Mesendoderm (in vitro differentiated cells): ENCODE measurements around the gene HIVEP1.

Source experiments
- DNase-seq: peaks from one replicate; pipeline ENCODE4 v3.0.0; 2013
- H2AK5ac ChIP-seq: 2 replicates; pipeline ENCODE4 v1.6.1; 2013; ENCODE audit warnings: low read length, inconsistent platforms
- H2BK120ac ChIP-seq: 2 replicates; pipeline ENCODE4 v1.6.1; 2013; ENCODE audit warnings: low read depth, mild to moderate bottlenecking, low read length, moderate library complexity, mixed read lengths
- H2BK15ac ChIP-seq: replicated peaks from 2 replicates; pipeline ENCODE4 v1.6.1; 2013; ENCODE audit warnings: low read depth, mild to moderate bottlenecking, moderate library complexity
- H2BK5ac ChIP-seq: 2 replicates; pipeline ENCODE4 v1.6.1; 2013; ENCODE audit warnings: low read length, inconsistent platforms
- H3K18ac ChIP-seq: 2 replicates; pipeline ENCODE4 v1.6.1; 2013; ENCODE audit warnings: mild to moderate bottlenecking, low read length, mixed read lengths
- H3K23ac ChIP-seq: one replicate; pipeline ENCODE4 v1.6.1; 2013; ENCODE audit warnings: low read length
- H3K27ac ChIP-seq: 2 replicates; pipeline ENCODE4 v1.5.1; 2013; ENCODE audit warnings: low read depth, mild to moderate bottlenecking, inconsistent platforms, low read length, moderate library complexity
- H3K27me3 ChIP-seq: 2 replicates; pipeline ENCODE4 v1.6.1; 2013; ENCODE audit warnings: low read length, control low read depth, mild to moderate bottlenecking, inconsistent platforms; ENCODE audit not compliant: insufficient read depth, poor library complexity
- H3K36me3 ChIP-seq: 2 replicates; pipeline ENCODE4 v1.6.1; 2013; ENCODE audit warnings: low read length, inconsistent platforms; ENCODE audit not compliant: control insufficient read depth, insufficient read depth
- H3K4ac ChIP-seq: one replicate; pipeline ENCODE4 v1.6.1; 2013; ENCODE audit warnings: low read depth, mild to moderate bottlenecking, low read length, moderate library complexity
- H3K4me1 ChIP-seq: 2 replicates; pipeline ENCODE4 v1.6.1; 2013; ENCODE audit warnings: low read depth, low read length, inconsistent platforms; ENCODE audit not compliant: control insufficient read depth
- H3K4me2 ChIP-seq: 2 replicates; pipeline ENCODE4 v1.6.1; 2013; ENCODE audit warnings: low read length
- H3K4me3 ChIP-seq: 2 replicates; pipeline ENCODE4 v1.5.1; 2013; ENCODE audit warnings: mild to moderate bottlenecking, low read length
- H3K56ac ChIP-seq: one replicate; pipeline ENCODE4 v1.6.1; 2013; ENCODE audit warnings: low read length
- H3K79me1 ChIP-seq: 2 replicates; pipeline ENCODE4 v1.6.1; 2013; ENCODE audit warnings: low read length, inconsistent platforms
- H3K79me2 ChIP-seq: 2 replicates; pipeline ENCODE4 v1.6.1; 2013; ENCODE audit warnings: mild to moderate bottlenecking, low read length; ENCODE audit not compliant: control insufficient read depth, insufficient read depth
- H3K9ac ChIP-seq: 2 replicates; pipeline ENCODE4 v1.6.1; 2013; ENCODE audit warnings: low read length, inconsistent platforms
- H4K5ac ChIP-seq: one replicate; pipeline ENCODE4 v1.6.1; 2013; ENCODE audit warnings: low read length
- H4K8ac ChIP-seq: one replicate; pipeline ENCODE4 v1.6.1; 2013; ENCODE audit warnings: low read depth, mild to moderate bottlenecking, control low read depth, low read length, moderate library complexity
- WGBS: extraction: QIAGEN DNeasy Blood & Tissue Kit; methylation state at CpG from one replicate; pipeline ENCODE4 v1.1.7; 2013; ENCODE audit warnings: low lambda C conversion rate, missing lambda C conversion rate; ENCODE audit not compliant: insufficient coverage; ENCODE audit errors: extremely low coverage; 5-methylcytosine and 5-hydroxymethylcytosine counted together

Gene HIVEP1

GRCh38 chr6:12001706-12002435 lies 10.2 kb upstream of the HIVEP1 start:
- Histone ChIP-seq H4K8ac (no peak overlapping the region), H3K27me3 (no peaks in the 10 kb centered on the region), H3K4ac (no peak overlapping the region), H3K23ac (no peak overlapping the region), H2AK5ac (no peak overlapping the region), H3K18ac (no peak overlapping the region), H4K5ac (no peak overlapping the region), H3K9ac (no peak overlapping the region), H3K27ac (no peak overlapping the region), H3K56ac (no peak overlapping the region), H3K79me2 (no peaks in the 10 kb centered on the region), H2BK5ac (no peak overlapping the region), H3K4me2 (no peak overlapping the region), H3K79me1 (no peaks in the 10 kb centered on the region), H2BK120ac (no peak overlapping the region), H3K36me3 (no peaks in the 10 kb centered on the region), H2BK15ac (no peak overlapping the region), H3K4me3 (no peak overlapping the region), H3K4me1 (no peaks in the 10 kb centered on the region)
- DNase-seq, result no peak
- no CpG with 5 or more reads among the region's 6 CpGs for WGBS

DNA sequence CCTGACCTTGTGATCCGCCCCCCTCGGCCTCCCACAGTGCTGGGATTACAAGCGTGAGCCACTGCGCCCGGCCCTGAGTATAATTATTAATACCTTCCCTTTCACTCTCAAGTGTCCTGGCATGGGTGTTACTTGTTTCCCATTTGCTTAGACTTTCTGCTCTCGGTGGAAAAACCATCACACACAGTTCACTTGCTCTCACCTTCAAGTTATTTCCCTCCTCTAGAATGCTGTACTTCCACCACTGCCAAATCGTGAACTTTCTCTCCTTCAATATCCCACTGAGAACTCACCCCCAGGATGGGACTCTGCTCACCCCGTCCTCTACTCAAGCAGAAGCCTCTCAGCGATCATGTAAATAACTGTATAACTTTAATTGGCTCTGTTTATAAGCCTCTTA lies 4.6 kb upstream of the HIVEP1 start:
- Histone ChIP-seq H3K4me2 (no peak overlapping the region), H3K56ac (peak overlapping the region; percentile 56), H3K4ac (no peak overlapping the region), H4K8ac (no peak overlapping the region), H2BK5ac (no peak overlapping the region), H3K27me3 (no peaks in the 10 kb centered on the region), H3K9ac (no peak overlapping the region), H2BK120ac (no peak overlapping the region), H3K27ac (no peak overlapping the region), H3K79me1 (no peaks in the 10 kb centered on the region), H3K23ac (no peak overlapping the region), H3K79me2 (peaks cover 3% of the 10 kb centered on the region), H3K4me1 (peaks cover 2% of the 10 kb centered on the region), H3K36me3 (no peaks in the 10 kb centered on the region), H3K18ac (peak overlapping the region; percentile 76), H3K4me3 (no peak overlapping the region), H2AK5ac (no peak overlapping the region), H2BK15ac (peak overlapping the region; percentile 96), H4K5ac (no peak overlapping the region)
- no peak for DNase-seq
- no CpG with 5 or more reads among the region's 9 CpGs for WGBS

DNA sequence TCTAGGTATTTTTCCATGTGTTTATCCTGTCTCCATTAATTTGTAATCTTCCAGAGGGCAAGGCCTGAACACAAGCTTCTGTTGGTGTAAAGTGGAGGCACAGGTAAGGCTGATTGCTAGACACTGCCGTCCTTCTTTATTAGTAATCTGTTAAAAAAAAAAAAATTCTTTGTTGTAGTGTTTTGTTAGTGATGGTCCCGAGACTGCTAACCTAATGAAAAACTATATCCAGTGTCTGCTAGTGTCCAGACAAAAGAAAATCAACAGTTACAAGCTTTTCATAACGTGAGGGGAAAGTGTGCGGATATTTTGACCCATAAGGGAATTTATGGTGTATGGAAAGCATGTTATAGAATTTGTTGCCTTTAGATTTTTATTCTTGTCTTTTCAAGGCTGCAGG lies 4.2 kb upstream of the HIVEP1 start:
- peak overlapping the region; percentile 92 for H3K56ac ChIP-seq
- WGBS, result no CpG with 5 or more reads among the region's 4 CpGs
- H2BK15ac ChIP-seq, result peak overlapping the region; percentile 96
- peaks cover 2% of the 10 kb centered on the region for H3K4me1 ChIP-seq
- H3K4me2 ChIP-seq, result peak overlapping the region; percentile 94
- H4K5ac ChIP-seq, result no peak overlapping the region
- no peak overlapping the region for H2BK120ac ChIP-seq
- H3K18ac ChIP-seq, result peak overlapping the region; percentile 76
- no peaks in the 10 kb centered on the region for H3K36me3 ChIP-seq
- H3K79me2 ChIP-seq, result peaks cover 3% of the 10 kb centered on the region
- no peak overlapping the region for H2BK5ac ChIP-seq
- no peak for DNase-seq
- no peak overlapping the region for H2AK5ac ChIP-seq
- no peak overlapping the region for H4K8ac ChIP-seq
- peak overlapping the region; percentile 95 for H3K27ac ChIP-seq
- H3K79me1 ChIP-seq, result no peaks in the 10 kb centered on the region
- H3K9ac ChIP-seq, result peak overlapping the region; percentile 82
- no peaks in the 10 kb centered on the region for H3K27me3 ChIP-seq
- H3K23ac ChIP-seq, result no peak overlapping the region
- H3K4me3 ChIP-seq, result no peak overlapping the region
- no peak overlapping the region for H3K4ac ChIP-seq

- Histone ChIP-seq H3K18ac (peak overlapping the region; percentile 100), H3K27ac (peak overlapping the region; percentile 95), H3K79me2 (peaks cover 7% of the 10 kb centered on the region), H3K4me1 (peaks cover 2% of the 10 kb centered on the region), H2BK5ac (peak overlapping the region; percentile 87), H3K4me2 (peak overlapping the region; percentile 94), H3K4ac (peak overlapping the region; percentile 82), H2BK120ac (peak overlapping the region; percentile 98), H2BK15ac (peak overlapping the region; percentile 75), H3K27me3 (no peaks in the 10 kb centered on the region), H3K9ac (peak overlapping the region; percentile 82), H4K8ac (peak overlapping the region; percentile 78), H3K36me3 (no peaks in the 10 kb centered on the region), H3K79me1 (peaks cover 2% of the 10 kb centered on the region), H3K56ac (peak overlapping the region; percentile 92), H2AK5ac (no peak overlapping the region), H4K5ac (no peak overlapping the region), H3K23ac (no peak overlapping the region), H3K4me3 (peak overlapping the region; percentile 86)
- peak; percentile 93 for DNase-seq
- whole genome bisulfite sequencing, result no CpG with 5 or more reads among the region's 60 CpGs
These were observed 3.5 kb upstream of the HIVEP1 start for GRCh38 chr6:12008366-12009179.

- H3K56ac ChIP-seq, result peak overlapping the region; percentile 96
- no peak overlapping the region for H4K5ac ChIP-seq
- DNase-seq, result no peak
- peak overlapping the region; percentile 75 for H2BK15ac ChIP-seq
- WGBS, result no CpG with 5 or more reads among the region's 29 CpGs
- peak overlapping the region; percentile 98 for H2BK120ac ChIP-seq
- no peak overlapping the region for H2AK5ac ChIP-seq
- H3K9ac ChIP-seq, result peak overlapping the region; percentile 87
- H4K8ac ChIP-seq, result peak overlapping the region; percentile 78
- peaks cover 2% of the 10 kb centered on the region for H3K4me1 ChIP-seq
- peaks cover 2% of the 10 kb centered on the region for H3K79me1 ChIP-seq
- no peaks in the 10 kb centered on the region for H3K27me3 ChIP-seq
- H3K23ac ChIP-seq, result no peak overlapping the region
- H2BK5ac ChIP-seq, result no peak overlapping the region
- H3K36me3 ChIP-seq, result no peaks in the 10 kb centered on the region
- H3K27ac ChIP-seq, result peak overlapping the region; percentile 95
- H3K4me2 ChIP-seq, result peak overlapping the region; percentile 76
- H3K4me3 ChIP-seq, result peak overlapping the region; percentile 82
- H3K4ac ChIP-seq, result peak overlapping the region; percentile 79
- peaks cover 11% of the 10 kb centered on the region for H3K79me2 ChIP-seq
- peak overlapping the region; percentile 100 for H3K18ac ChIP-seq
These were observed 2.9 kb upstream of the HIVEP1 start for GRCh38 chr6:12009180-12009685.
